C4-2B (cell line): ENCODE results near the gene MAGI3.

Source experiments
- ZFX ChIP-seq: fragments of 450-650 bp; IDR thresholded peaks from 2 replicates; pipeline ENCODE4 v1.6.1; 2017
- TF ChIP-seq, protein P1 (sequence below): fragments of 450-650 bp; conservative IDR thresholded peaks from 2 replicates; pipeline ENCODE4 v1.5.1; 2017; ENCODE audit warnings: mild to moderate bottlenecking

DNA sequence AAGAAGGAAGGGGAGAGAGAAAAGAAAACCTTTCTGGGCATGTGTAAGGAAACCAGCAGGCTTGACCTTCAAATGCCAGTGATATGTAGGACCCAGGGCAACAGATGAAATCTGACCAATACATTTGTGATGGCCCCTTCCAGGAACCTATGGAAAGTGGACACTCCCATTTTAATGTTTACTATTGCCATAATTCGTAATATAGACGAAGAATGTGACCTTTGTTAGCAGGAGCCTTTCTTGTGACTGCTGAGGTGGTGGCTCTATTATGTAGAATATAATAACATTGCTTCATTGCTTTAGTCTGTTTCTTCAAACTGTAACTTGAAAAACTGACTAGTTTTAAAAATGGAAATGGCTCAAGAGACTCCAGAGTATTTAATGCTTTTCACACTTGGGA, 150.8 kb downstream of the MAGI3 start:
- TF ChIP-seq, protein P1, sequence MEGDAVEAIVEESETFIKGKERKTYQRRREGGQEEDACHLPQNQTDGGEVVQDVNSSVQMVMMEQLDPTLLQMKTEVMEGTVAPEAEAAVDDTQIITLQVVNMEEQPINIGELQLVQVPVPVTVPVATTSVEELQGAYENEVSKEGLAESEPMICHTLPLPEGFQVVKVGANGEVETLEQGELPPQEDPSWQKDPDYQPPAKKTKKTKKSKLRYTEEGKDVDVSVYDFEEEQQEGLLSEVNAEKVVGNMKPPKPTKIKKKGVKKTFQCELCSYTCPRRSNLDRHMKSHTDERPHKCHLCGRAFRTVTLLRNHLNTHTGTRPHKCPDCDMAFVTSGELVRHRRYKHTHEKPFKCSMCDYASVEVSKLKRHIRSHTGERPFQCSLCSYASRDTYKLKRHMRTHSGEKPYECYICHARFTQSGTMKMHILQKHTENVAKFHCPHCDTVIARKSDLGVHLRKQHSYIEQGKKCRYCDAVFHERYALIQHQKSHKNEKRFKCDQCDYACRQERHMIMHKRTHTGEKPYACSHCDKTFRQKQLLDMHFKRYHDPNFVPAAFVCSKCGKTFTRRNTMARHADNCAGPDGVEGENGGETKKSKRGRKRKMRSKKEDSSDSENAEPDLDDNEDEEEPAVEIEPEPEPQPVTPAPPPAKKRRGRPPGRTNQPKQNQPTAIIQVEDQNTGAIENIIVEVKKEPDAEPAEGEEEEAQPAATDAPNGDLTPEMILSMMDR, result no peak
- TF ChIP-seq ZFX, result no peak
